Vagina (tissue), 2 donors: ENCODE data around the gene TTC28.

Source experiments
- CTCF ChIP-seq, 3 experiments: fragments of 450-650 bp in 2 of 3; fragments of 200-600 bp in 1 of 3; sonication (generic) in 1 of 3; IDR thresholded peaks; one replicate each; pipeline ENCODE4 v1.5.1; 2017 to 2019; ENCODE audit warnings: antibody characterized with exemption in 3 of 3, mild to moderate bottlenecking in 2 of 3, moderate library complexity in 2 of 3
- POLR2AphosphoS5 ChIP-seq, 2 donors: sonication (generic); formaldehyde crosslinking; IDR thresholded peaks; one replicate each; pipeline ENCODE4 v1.9.0; 2017; ENCODE audit warnings: antibody characterized with exemption in 2 of 2, mild to moderate bottlenecking in 2 of 2, low read depth in 1 of 2; ENCODE audit not compliant: insufficient read depth in 1 of 2

GRCh38 chr22:28398981-28399380, 280.7 kb downstream of the TTC28 start:
- TF ChIP-seq POLR2AphosphoS5 (IDR thresholded peaks at IDR 0.05; ENCODE audit: insufficient read depth in 1 of 2, low read depth in 1 of 2) (no peak), CTCF (IDR thresholded peaks at IDR 0.05) (no peak)
